B cell (primary cell): Measurements from ENCODE around the gene MGMT. TPM values are rescaled to one million over a fixed set of nuclear protein-coding genes. Genes with fewer than 3 reads are reported as not detected.

Source experiments
- ATAC-seq: fragments of 200-7000 bp; cut with Tn5 transposase; one replicate; pipeline ENCODE4 v1.10.0; 2021; ENCODE audit warnings: low read depth, mild to moderate bottlenecking, moderate number of reproducible peaks, moderate library complexity
- CTCF ChIA-PET: fragments of 350-600 bp; sonication (Branson Sonifier 250); formaldehyde crosslinking; loops from one replicate; lab custom pipeline; 2021; ENCODE audit warnings: antibody characterized with exemption, inconsistent platforms; lab: Charles Lee
- POLR2A ChIA-PET: fragments of 350-600 bp; sonication (Branson Sonifier 250); formaldehyde crosslinking; loops from one replicate; lab custom pipeline; 2021; ENCODE audit warnings: antibody characterized with exemption; lab: Charles Lee
- DNase-seq: peaks from one replicate; pipeline ENCODE4 v3.0.0; 2013
- H2AFZ ChIP-seq: 2 replicates; pipeline ENCODE4 v1.6.1; 2012; ENCODE audit warnings: mild to moderate bottlenecking, low read depth, low read length; ENCODE audit not compliant: insufficient read depth, poor library complexity, severe bottlenecking
- H3K27ac ChIP-seq, 2 donors: 1 replicate in 1 of 2; 2 replicates in 1 of 2; pipeline ENCODE4 v1.5.1; 2012 to 2013; ENCODE audit warnings: low read length in 2 of 2, mild to moderate bottlenecking in 2 of 2, moderate library complexity in 1 of 2
- H3K27me3 ChIP-seq, 4 experiments: fragments of 200-600 bp in 1 of 4; sonication (generic) in 1 of 4; replicated peaks in 1 of 4; 1 replicate in 2 of 4; 2 replicates in 2 of 4; pipeline versions ENCODE4 v1.6.1 to v1.7.0; 2013 to 2016; ENCODE audit warnings: low read length in 3 of 4, mild to moderate bottlenecking in 2 of 4, mixed read lengths in 1 of 4, moderate library complexity in 1 of 4; ENCODE audit not compliant: insufficient read depth in 4 of 4, control insufficient read depth in 3 of 4; ENCODE audit errors: control extremely low read depth in 1 of 4
- H3K36me3 ChIP-seq, 2 experiments: replicated peaks in 1 of 2; 1 replicate in 1 of 2; 2 replicates in 1 of 2; pipeline versions ENCODE4 v1.6.1 to v1.7.1; 2013; ENCODE audit warnings: low read length in 1 of 2; ENCODE audit not compliant: insufficient read depth in 2 of 2, control insufficient read depth in 1 of 2; ENCODE audit errors: control extremely low read depth in 1 of 2, extremely low read depth in 1 of 2
- H3K4me1 ChIP-seq, 2 donors: fragments of 200-600 bp in 1 of 2; sonication (generic) in 1 of 2; 1 replicate in 1 of 2; 2 replicates in 1 of 2; pipeline versions ENCODE4 v1.5.1 to v1.6.1; 2013 to 2017; ENCODE audit warnings: low read length in 2 of 2; ENCODE audit not compliant: control insufficient read depth in 2 of 2, insufficient read depth in 2 of 2
- H3K4me2 ChIP-seq: replicated peaks from 2 replicates; pipeline ENCODE3; 2012; ENCODE audit warnings: mild to moderate bottlenecking, low read depth, low read length; ENCODE audit not compliant: poor library complexity, severe bottlenecking
- H3K4me3 ChIP-seq, 5 experiments: fragments of 200-600 bp in 1 of 5; sonication (generic) in 1 of 5; 1 replicate in 3 of 5; 2 replicates in 2 of 5; pipeline versions ENCODE4 v1.5.1 to v1.7.0; 2011 to 2016; ENCODE audit warnings: low read length in 4 of 5, mild to moderate bottlenecking in 4 of 5, low read depth in 2 of 5, control low read depth in 1 of 5, moderate library complexity in 1 of 5; ENCODE audit not compliant: insufficient read depth in 1 of 5; ENCODE audit errors: control extremely low read depth in 1 of 5, extremely low read depth in 1 of 5
- H3K79me2 ChIP-seq: fragments of 200-600 bp; sonication (generic); one replicate; pipeline ENCODE4 v1.6.0; 2016; ENCODE audit warnings: low read length; ENCODE audit not compliant: control insufficient read depth, insufficient read depth
- H3K9ac ChIP-seq: fragments of 200-600 bp; sonication (generic); 2 replicates; pipeline ENCODE4 v1.6.1; 2017; ENCODE audit warnings: mild to moderate bottlenecking, low read length, moderate library complexity
- H3K9me3 ChIP-seq, 3 donors: one replicate each; pipeline versions ENCODE4 v1.6.1 to v1.7.1; 2013; ENCODE audit warnings: low read length in 2 of 3; ENCODE audit not compliant: control insufficient read depth in 2 of 3, insufficient read depth in 1 of 3; ENCODE audit errors: control extremely low read depth in 1 of 3
- H4K20me1 ChIP-seq: 2 replicates; pipeline ENCODE4 v1.6.0; 2012; ENCODE audit warnings: mild to moderate bottlenecking, low read length; ENCODE audit not compliant: insufficient read depth, control insufficient read depth, poor library complexity, severe bottlenecking
- H3K27ac Mint-ChIP-seq: one replicate; pipeline ENCODE4 v1.8.0; 2021; ENCODE audit warnings: mixed read lengths
- H3K27me3 Mint-ChIP-seq: one replicate; pipeline ENCODE4 v1.8.0; 2021; ENCODE audit warnings: mixed read lengths
- H3K4me1 Mint-ChIP-seq: one replicate; pipeline ENCODE4 v1.8.0; 2021; ENCODE audit warnings: mixed read lengths
- H3K4me3 Mint-ChIP-seq: one replicate; pipeline ENCODE4 v1.8.0; 2021; ENCODE audit warnings: mixed read lengths
- H3K9me3 Mint-ChIP-seq: one replicate; pipeline ENCODE4 v1.8.0; 2022; ENCODE audit warnings: mixed read lengths; ENCODE audit not compliant: insufficient read depth
- EZH2 ChIP-seq: IDR thresholded peaks from 2 replicates; pipeline ENCODE4 v1.6.1; 2012; ENCODE audit warnings: borderline replicate concordance, low read depth, mild to moderate bottlenecking, moderate library complexity, low read length; ENCODE audit not compliant: insufficient read depth, poor library complexity, severe bottlenecking
- WGBS: methylation state at CpG from one replicate; pipeline ENCODE4 v1.1.5; 2013; ENCODE audit warnings: missing lambda C conversion rate; ENCODE audit not compliant: insufficient coverage; 5-methylcytosine and 5-hydroxymethylcytosine counted together
- intact Hi-C: fragments of 100-400 bp; cut with micrococcal nuclease; formaldehyde crosslinking; loops from one replicate; pipeline ENCODE4 v1.10.0; 2022
- polyA plus RNA-seq: library from polyadenylated mRNA; depleted of rRNA; stranded (reverse); fragments of >200 nt; gene quantifications from 2 replicates; pipeline ENCODE4 v1.2.3, GENCODE V29; 2012
- total RNA-seq, 2 donors: library from RNA; stranded (reverse); fragments of 120-200 nt in 1 of 2; gene quantifications; 1 replicate in 1 of 2; 2 replicates in 1 of 2; pipeline versions ENCODE4 v1.2.3 to v1.2.4, GENCODE V29; 2013 to 2022
- TF ChIP-seq, protein P1 (sequence below): fragments of 200-600 bp; IDR thresholded peaks from one replicate; pipeline ENCODE4 v1.8.0; 2022; ENCODE audit warnings: antibody characterized with exemption, mild to moderate bottlenecking

MGMT gene
- total and polyA plus RNA-seq, 2 donors (not counting 1 experiment from before 2014, with no cell fraction given), result 16.6 to 87.7 TPM

GRCh38 chr10:129658376-129659072 is 191.5 kb downstream of the MGMT start:
- no peak overlapping the region for H3K9ac ChIP-seq
- Mint-ChIP-seq H3K27me3 (no peaks in the 10 kb centered on the region), H3K9me3 (no peaks in the 10 kb centered on the region), H3K27ac (peak overlapping the region; percentile 29), H3K4me3 (no peak overlapping the region), H3K4me1 (peaks cover 8% of the 10 kb centered on the region)
- DNase-seq (no peak), ATAC-seq (no peak)
- H3K27me3 ChIP-seq, result no peaks in the 10 kb centered on the region
- no peak overlapping the region for H3K4me3 ChIP-seq
- no peak overlapping the region for H2AFZ ChIP-seq
- TF ChIP-seq, protein P1, sequence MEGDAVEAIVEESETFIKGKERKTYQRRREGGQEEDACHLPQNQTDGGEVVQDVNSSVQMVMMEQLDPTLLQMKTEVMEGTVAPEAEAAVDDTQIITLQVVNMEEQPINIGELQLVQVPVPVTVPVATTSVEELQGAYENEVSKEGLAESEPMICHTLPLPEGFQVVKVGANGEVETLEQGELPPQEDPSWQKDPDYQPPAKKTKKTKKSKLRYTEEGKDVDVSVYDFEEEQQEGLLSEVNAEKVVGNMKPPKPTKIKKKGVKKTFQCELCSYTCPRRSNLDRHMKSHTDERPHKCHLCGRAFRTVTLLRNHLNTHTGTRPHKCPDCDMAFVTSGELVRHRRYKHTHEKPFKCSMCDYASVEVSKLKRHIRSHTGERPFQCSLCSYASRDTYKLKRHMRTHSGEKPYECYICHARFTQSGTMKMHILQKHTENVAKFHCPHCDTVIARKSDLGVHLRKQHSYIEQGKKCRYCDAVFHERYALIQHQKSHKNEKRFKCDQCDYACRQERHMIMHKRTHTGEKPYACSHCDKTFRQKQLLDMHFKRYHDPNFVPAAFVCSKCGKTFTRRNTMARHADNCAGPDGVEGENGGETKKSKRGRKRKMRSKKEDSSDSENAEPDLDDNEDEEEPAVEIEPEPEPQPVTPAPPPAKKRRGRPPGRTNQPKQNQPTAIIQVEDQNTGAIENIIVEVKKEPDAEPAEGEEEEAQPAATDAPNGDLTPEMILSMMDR, result no peak
- no peak for TF ChIP-seq EZH2
- intact Hi-C loops, result no loop called here
- no peaks in the 10 kb centered on the region for H3K36me3 ChIP-seq
- ChIA-PET POLR2A (no interaction called here), CTCF (interaction anchor here (1.2 to 1.8 kb wide), 5 partner anchors 10 to 626 kb away, joined by 3 to 7 read pairs (median 4); no protein-coding TSS in a partner anchor)
- no peaks in the 10 kb centered on the region for H3K4me1 ChIP-seq
- H3K4me2 ChIP-seq, result no peak overlapping the region
- 76% methylated on average over 4 of the region's 9 CpGs for WGBS
- H3K79me2 ChIP-seq, result no peaks in the 10 kb centered on the region
- H3K9me3 ChIP-seq, result no peaks in the 10 kb centered on the region
- H3K27ac ChIP-seq, result no peak overlapping the region
- H4K20me1 ChIP-seq, result no peaks in the 10 kb centered on the region

DNA sequence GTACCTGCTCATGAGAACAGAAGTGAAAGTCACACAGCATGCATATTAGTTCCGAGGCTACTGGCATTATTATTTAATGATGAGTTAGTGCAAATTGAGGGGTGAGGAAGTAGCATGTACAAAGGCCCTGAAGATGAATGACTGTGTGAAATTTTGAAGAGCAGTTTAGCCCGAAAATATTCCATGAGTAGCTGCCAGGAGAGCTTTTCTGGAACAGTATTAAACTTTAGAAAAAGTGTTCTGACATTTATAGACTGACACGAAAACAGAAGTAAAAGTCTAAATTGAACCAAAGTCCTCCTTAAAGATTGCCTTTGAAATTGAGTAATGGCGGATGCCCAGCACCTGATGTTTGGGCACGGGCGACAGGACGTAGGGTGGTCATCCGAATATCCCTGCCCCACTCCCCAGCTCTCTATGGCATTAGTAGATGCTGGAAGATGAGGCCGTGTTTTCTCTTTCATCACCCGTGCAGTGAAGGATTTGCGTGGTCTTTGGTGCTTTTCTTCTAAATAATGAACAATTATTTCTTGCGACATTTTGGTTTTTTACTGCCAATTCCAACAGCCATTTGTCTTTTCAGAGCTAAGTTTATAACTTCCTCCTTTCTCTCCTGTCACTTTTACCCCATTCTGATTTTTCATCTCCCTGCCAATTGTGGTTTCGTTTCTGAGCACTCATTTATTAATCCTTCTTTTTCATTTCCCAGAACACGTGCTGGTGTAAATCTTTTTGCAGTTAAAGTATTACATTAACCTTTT is 192.6 kb downstream of the MGMT start:
- ChIA-PET POLR2A (no interaction called here), CTCF (interaction anchor here (1.2 to 1.8 kb wide), 4 partner anchors 12 to 628 kb away, joined by 3 to 6 read pairs (median 4); no protein-coding TSS in a partner anchor)
- H3K27ac ChIP-seq, result no peak overlapping the region
- intact Hi-C loops, result no loop called here
- ATAC-seq, result no peak
- 83% methylated on average over 6 of the region's 14 CpGs for WGBS
- Mint-ChIP-seq H3K9me3 (peaks cover 8% of the 10 kb centered on the region), H3K4me1 (peaks cover 5% of the 10 kb centered on the region), H3K27ac (no peak overlapping the region), H3K4me3 (no peak overlapping the region), H3K27me3 (no peaks in the 10 kb centered on the region)
- H3K9me3 ChIP-seq, result peaks cover 0 to 5% (median 1%) of the 10 kb centered on the region in 3 donors
- H4K20me1 ChIP-seq, result no peaks in the 10 kb centered on the region
- no peak for DNase-seq
- H3K27me3 ChIP-seq, result no peaks in the 10 kb centered on the region
- no peak overlapping the region for H2AFZ ChIP-seq
- H3K36me3 ChIP-seq, result no peaks in the 10 kb centered on the region
- no peak overlapping the region for H3K9ac ChIP-seq
- no peaks in the 10 kb centered on the region for H3K79me2 ChIP-seq
- TF ChIP-seq, protein P1, result no peak
- no peak for TF ChIP-seq EZH2
- H3K4me2 ChIP-seq, result no peak overlapping the region
- no peaks in the 10 kb centered on the region for H3K4me1 ChIP-seq
- H3K4me3 ChIP-seq, result no peak overlapping the region
